Hepatocyte (in vitro differentiated cells): ENCODE data around the gene KNCN.

Source experiments
- EZH2 ChIP-seq: fragments of 200-600 bp; sonication (generic); IDR thresholded peaks from 2 replicates; pipeline ENCODE4 v1.6.1; 2016; ENCODE audit warnings: antibody characterized with exemption, mild to moderate bottlenecking, borderline replicate concordance
- TF ChIP-seq, protein P1 (sequence below): fragments of 200-600 bp; sonication (generic); IDR thresholded peaks from 2 replicates; pipeline ENCODE4 v1.5.1; 2016; ENCODE audit warnings: antibody characterized with exemption, mild to moderate bottlenecking; ENCODE audit not compliant: poor library complexity

DNA sequence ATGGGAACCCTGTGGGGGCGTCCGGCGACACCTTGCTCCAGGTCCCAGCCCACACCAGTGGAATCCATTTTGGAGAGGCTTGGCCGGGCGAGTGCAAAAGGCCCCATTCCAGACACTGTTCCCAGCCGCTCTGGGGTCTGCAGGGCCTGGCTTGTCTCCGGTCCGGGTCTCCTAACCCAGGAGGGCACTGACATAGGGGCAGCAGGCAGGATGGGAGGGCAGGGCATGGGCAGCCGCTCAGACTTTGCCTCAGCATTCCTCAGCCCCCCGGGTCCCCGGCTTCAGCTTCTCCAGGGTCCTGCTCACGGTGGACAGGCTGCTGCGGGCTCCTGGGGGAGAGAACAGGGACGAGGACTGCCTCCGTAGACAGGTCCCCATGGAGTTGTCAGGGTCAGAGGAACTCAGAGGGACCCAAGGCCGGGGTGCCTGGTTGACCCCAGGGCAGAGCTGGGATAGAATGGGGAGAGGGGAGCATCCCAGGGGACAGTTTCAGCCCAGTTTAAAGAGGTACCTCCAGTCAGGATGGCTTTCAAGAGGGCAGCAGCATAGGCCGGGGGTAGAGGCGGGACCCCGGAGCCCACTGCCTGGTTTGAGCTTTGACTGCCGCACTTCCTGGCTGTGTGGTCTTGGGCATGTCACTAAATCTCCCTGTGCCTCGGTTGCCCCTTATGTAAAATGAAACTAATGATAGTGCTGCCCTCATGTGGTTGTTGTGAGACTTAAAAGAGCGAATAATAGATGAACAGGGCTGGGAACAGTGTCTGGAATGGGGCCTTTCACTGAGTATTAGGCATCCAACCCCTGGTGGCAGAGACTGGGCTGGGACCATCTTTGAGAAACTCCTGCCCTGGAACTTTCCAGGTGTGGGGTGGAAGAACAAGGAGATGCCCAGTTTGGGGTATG lies 3.7 kb downstream of the KNCN start:
- TF ChIP-seq, protein P1, sequence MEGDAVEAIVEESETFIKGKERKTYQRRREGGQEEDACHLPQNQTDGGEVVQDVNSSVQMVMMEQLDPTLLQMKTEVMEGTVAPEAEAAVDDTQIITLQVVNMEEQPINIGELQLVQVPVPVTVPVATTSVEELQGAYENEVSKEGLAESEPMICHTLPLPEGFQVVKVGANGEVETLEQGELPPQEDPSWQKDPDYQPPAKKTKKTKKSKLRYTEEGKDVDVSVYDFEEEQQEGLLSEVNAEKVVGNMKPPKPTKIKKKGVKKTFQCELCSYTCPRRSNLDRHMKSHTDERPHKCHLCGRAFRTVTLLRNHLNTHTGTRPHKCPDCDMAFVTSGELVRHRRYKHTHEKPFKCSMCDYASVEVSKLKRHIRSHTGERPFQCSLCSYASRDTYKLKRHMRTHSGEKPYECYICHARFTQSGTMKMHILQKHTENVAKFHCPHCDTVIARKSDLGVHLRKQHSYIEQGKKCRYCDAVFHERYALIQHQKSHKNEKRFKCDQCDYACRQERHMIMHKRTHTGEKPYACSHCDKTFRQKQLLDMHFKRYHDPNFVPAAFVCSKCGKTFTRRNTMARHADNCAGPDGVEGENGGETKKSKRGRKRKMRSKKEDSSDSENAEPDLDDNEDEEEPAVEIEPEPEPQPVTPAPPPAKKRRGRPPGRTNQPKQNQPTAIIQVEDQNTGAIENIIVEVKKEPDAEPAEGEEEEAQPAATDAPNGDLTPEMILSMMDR: peak; percentile 56
- no peak for TF ChIP-seq EZH2
